ENCODE results near the gene RPS6KA2. TPM values are rescaled to one million over a fixed set of nuclear protein-coding genes. Genes with fewer than 3 reads are reported as not detected.

RPS6KA2 gene
- 10 to 100 TPM; 62.3 to 90.2 TPM for total RNA-seq

DNA sequence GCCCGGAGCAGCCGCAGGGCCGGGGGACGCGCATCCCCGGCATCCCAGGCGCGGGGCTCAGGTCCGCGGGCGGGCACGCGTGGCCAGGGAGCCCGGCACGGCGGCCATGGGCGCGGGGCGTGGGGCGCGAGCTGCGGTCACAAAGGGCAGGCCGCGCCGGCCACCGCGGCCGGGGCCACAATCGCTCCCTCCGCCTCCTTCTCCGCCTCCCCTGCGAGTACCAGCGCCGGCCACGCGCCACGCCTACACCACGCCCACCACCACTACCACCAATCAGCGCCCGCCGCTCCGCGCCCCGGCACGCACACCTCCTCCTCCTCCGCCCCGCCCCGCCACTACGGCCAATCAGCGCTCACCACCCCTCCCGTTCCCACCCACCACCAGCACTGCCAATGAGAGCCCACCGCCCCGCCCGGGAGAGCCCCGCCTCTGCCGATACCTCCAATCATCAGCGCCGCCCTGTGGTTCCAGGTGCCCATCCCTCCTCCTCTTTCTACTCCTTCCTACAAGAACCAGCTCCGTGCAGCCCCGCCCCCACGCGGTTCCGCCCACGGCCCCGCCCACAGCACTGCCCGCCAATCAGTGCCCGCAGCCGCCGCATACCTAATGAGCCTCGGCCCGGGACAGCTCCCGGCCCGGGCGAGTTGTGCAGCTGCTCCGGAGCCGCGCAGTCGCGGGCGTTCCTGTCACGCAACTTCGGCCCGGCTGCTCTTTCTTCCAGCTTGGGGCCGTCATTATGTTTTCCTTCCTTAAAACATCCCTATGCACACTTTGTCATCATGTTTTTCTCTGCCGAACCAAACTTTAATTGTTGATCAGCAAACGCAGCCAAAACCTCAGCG is at the start of gene RPS6KA2:
Gene RPS6KA2, minus strand, starts transcription at position 219 of the 842 bp plus-strand sequence. CDS start 232 bp downstream, outside the sequence.

DNA sequence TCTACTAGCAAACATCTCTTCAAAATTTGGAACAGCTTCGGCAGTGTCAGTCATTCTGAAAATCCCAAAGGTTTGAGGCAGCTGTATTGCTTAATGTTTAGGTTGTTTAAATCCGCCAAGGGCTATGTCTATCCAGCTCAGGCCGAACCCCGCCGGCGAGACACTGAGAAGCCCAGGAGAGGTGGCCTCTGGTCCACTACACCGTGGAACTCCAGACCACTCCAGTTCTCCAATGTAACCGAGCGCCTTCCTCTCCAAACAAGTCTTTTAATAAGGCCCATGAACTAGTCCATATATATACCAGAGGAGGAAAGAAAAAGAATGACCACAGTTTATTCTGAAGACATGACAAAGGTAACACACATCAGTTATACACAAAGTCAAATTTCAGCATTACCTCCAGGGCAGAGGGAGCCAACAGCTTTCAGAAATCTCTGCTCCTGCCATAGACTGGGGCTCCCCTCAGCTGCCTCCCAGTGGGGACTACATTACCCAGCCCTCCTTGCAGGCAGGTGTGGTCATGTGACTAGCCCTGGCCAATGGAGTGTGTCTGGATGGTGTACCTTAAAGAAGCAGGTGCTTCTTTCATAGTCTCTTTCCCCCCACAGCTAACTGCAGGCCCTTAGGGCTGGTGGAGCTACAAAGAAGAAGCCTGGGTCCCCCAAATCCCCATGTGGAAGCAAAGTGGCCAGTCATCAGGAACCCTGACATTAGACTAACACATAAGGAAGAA is 40.5 kb downstream of the RPS6KA2 start, which contains the start of gene RAMACL:
Gene RAMACL, minus strand, starts transcription at position 255 of the 733 bp plus-strand sequence. Its CDS starts 201 bp downstream, at position 54.

GRCh38 chr6:166382933-166383801 is 243.9 kb downstream of the RPS6KA2 start, which contains the start of gene MPC1:
MPC1 (minus strand) TSS chr6:166382940; CDS start chr6:166382876, 64 bp downstream.

Small RNAs within 50 kb of the gene (small RNA-seq; reads per million reads assigned to genes)
- gene MIR1913, result 0 to 0.47 reads per million in 2 donors

Other genes starting within 250 kb of the RPS6KA2 start
- 10 to 100 TPM; 22.6 to 29.6 TPM for gene MPC1, start 244.3 kb downstream of the RPS6KA2 start, total RNA-seq
- 1 to 10 TPM in 1 of 2 donors, under 1 TPM in 1; 0.69 to 2.0 TPM for gene RAMACL, start 40.6 kb downstream of the RPS6KA2 start, total RNA-seq